GM18861 (cell line): ENCODE data around the gene TACC2.
"Not testable (repeated sequence)": the region's sequence is repeated elsewhere in the genome, so short reads cannot be mapped to it uniquely, and the experiment has no call there.

Experiments used
- ATAC-seq: cut with Tn5 transposase; IDR thresholded peaks from one replicate; pipeline ENCODE4 v1.9.1; 2021; ENCODE audit not compliant: unreplicated experiment

TACC2 gene

DNA sequence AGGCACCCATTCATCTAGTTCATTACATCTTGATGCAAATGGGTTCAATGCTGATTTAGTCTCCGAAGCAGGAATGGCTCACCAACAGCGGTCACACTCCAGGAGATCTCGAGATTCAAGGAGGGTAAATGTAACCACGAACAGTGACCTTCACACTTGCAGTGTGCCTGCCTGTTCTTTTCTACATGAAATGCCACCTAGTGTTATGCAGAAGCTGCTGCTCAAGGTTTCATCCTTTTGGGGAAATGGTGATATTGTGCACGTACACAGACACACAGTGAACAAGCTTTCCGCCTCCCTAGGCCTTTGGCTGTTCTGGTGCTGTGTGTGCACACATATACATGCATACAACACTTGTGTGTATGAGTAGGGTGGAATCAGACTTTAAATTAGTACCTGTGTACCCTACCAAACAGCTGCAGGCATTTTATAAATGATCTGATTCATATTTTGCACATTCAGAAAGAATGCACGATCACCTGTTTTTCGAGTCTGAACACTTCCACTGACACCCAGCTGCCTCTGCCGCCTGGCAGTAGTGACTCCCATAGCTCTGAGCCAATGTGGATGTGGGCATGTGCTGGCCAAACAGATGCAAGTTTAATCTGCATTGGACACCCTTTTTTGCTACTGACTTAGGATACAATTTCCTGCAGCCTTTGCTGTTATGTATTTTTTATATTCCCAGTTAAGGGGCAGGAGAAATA, 100.5 kb downstream of the TACC2 start:
- no peak for ATAC-seq

DNA sequence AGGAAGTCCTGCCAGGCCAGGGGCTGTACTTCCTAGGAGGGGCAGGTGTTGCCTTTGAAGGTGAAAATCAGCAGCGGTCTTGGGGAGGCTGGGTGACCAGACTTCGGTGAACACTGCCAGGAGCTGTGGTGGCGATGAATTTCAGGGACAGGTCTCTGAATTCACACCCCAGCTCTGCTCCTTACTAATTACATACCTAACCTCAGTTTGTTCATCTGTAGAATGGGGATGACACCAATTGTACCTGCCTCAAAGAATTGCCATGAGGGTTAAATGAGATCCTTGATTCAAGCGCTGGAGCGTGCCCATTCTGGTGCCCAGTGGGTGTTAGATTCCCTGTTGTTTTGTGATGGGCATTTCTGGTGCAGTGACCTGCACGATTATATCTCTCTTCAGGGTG, 102.8 kb downstream of the TACC2 start:
- ATAC-seq: no peak

DNA sequence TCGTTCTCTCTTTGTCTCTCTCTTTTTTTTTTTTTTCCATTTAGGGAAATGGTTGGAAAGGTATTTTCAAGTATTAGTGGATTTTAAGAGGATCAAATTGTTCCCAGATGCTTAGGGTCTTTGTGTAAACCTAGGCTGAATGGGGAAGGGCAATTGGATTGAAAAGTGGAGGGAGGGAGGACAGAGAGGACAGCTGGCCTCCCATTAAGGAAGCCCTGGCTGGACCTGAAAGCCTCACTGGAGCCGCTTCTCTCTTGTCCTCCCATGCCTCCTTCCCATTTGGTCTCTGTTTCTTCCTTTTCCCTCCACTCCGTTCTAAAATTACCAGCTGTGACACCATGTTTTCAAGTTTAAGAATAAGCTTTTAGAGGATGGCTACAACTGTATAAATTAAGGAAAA, 104.1 kb downstream of the TACC2 start:
- no peak for ATAC-seq

DNA sequence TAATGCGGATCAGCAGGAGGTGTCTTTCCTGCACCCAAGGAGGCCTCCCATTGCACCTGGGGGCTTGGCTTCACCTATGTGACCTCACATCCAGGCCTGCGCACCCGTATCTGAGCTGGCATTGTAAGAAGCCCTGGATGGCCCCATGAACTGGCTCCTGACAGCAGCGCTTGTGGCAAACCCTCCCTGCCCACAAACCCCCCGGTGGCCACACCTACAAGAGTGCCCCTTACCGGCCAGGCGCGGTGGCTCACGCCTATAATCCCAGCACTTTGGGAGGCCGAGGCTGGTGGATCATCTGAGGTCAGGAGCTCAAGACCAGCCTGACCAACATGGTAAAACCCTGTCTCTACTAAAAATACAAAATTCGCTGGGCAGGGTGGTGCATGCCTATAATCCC, 107.2 kb downstream of the TACC2 start:
- not testable (repeated sequence) for ATAC-seq

DNA sequence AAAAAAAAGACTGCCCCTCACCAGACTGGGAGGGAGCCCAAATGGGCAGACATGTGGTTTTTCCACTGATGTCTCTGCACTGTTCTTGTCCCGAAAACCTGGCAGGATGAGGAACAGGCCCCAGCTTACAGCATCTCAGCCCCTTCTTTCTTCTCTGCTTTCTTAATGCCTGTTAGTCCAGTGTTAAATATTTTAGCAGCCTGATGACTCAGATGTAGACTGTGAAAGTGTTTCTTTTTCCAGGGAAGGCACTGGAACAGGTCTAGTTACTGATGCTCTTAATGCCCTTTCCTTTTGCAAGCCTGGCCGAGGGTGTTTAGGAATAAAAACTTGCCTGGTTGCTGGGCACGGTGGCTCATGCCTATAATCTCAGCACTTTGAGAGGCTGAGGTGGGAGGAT, 107.7 kb downstream of the TACC2 start:
- no peak for ATAC-seq

DNA sequence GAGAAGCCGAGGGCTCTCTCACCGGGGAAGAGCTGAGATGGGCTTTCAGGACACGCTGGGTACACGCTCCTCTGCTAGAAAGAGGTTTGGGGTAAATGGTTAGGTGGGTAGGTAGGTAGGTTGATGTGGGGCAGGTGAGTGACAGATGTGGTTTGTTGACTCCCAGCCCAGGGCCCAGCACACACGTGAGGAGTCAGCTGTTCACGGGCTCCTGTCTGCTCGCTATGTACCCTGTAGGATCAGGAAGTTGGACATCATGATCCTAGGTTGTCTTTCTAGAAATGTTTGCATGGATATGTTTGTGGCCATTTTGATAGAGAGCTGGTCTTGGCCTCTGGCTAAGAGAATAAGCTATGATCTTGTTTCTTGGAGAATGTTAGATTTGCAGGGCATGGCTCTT, 109.0 kb downstream of the TACC2 start:
- no peak for ATAC-seq

DNA sequence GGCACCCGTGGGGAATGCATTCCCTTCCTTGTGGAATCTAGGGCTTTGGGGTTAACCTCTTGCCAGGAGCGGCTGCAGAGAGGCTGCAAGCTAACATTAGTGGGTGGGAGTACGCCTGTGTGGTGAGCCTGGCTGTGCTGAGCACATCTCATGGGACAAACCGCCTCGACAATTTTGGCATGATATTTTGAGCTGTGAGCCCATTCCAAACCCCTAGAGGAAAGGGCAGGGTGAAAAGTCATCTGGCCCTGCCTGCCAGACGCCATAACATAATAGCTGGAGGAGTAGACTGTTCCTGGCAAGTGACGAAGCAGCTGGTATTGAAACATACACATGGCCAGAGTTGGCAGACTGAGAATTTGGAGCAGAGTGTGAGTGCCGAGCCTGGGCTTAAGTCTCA, 110.0 kb downstream of the TACC2 start:
- ATAC-seq: no peak

DNA sequence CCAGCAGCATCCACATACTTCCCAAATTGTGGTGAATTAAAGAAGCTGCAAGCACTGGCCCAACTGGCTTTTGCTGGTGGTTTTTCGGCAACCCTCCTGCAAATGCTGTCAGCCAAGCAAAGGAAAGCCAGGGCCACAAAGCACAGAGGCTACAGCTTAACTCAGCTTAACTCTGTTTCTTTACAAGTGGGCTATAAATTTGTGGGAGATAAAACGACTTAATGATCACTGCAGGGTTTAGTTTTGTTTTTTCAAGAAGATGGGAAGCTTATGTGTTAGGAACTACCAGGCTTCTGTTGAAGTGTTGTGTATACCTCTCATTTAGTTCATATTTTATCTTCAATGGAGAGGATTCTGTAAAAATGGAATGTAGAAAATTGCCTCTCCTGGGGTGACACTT, 110.6 kb downstream of the TACC2 start:
- no peak for ATAC-seq

DNA sequence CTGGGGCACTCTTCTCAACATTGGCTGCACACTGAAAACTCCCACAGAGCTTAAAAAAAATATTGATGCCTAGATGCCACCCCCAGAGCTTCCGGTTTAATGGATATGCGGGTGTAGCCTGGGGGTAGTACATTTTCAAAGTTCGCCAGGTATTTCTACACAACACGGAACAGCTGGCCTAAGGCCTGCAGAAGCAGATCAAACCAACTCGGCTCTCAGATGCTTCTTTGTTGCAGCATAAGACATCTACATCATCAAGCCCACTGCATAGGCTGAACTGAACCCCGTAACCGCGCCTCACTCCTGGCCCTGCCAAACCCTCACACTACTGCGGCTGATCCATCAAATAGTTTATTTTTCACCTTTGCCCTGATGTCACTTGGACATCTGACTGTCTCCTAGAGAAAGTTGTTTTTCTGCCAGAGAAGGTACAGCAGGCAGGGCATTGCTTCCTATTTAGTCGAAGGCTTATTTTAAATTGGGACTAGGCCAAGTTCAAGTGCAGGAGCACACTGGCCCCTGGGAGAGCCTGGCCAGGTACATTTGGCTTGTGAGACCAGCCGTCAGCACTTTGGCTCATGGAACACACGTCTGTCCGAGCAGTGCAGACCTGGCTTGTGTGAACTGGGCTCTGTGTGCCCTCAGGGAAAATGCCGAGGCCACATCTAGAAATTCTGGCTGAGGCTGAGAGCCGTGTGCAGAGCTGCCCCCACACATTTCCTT, 113.3 kb downstream of the TACC2 start:
- ATAC-seq: no peak

DNA sequence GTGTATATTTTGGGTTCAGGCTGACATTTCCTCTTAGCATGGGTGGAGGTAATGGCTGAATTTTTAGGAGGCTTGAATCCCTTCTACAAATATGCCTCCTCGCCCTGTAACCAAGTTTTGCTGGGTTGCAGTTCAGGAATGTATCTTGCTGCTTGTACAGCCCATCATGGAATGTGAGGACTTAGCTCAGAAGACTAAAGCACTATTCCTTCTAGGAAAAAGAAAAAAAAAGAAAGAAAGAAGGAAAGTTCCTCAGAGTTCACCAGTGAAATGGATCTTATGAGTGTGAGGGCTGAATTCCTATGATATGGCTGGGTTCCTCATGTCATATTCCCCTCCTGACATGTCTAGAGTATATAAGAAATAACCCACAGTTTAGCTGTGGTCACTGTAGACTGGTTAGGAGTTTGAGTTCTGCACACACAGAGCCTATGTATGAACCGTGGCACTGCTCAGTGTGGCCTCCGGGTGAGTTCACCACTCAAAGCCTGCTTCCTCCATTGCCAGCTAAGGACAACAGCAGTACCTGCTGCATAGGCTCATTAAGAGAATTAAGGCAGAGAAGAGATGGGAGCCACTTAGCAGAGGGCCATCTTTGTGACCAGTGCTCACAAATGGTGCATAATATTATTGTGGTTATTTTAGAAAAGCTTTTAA, 114.0 kb downstream of the TACC2 start:
- ATAC-seq: no peak

DNA sequence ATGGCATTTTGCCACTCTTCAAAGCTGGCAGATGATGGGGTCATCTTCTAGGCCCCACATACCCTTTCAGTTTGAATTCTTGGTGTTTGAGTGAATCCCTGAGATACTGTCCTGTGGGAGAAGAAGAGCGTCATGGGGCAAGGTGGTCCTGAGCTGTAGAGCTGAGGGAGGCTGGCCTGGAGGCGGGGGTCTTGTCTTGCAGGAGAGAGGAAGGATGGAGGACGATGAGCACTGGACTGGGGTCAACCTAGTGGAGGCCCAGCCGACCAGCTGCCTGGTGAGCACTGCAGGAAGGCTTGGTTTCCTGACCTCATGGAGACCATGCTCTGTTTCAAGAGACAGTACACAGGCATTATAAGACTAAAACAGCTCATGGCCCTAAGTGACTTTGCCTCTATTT, 114.6 kb downstream of the TACC2 start:
- ATAC-seq: no peak

DNA sequence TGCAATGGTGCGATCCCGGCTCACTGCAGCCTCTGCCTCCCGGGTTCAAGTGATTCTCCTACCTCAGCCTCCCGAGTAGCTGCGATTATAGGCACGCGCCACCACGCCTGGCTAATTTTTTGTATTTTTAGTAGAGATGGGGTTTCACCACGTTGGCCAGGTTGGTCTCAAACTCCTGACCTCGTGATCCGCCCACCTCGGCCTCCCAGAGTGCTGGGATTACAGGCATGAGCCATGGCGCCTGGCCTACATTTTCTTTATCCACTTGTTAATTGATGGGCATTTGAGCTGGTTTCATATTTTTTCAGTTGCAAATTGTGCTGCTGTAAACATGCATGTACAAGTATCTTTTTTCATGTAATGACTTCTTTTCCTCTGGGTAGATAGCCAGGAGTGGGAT, 119.8 kb downstream of the TACC2 start:
- not testable (repeated sequence) for ATAC-seq

DNA sequence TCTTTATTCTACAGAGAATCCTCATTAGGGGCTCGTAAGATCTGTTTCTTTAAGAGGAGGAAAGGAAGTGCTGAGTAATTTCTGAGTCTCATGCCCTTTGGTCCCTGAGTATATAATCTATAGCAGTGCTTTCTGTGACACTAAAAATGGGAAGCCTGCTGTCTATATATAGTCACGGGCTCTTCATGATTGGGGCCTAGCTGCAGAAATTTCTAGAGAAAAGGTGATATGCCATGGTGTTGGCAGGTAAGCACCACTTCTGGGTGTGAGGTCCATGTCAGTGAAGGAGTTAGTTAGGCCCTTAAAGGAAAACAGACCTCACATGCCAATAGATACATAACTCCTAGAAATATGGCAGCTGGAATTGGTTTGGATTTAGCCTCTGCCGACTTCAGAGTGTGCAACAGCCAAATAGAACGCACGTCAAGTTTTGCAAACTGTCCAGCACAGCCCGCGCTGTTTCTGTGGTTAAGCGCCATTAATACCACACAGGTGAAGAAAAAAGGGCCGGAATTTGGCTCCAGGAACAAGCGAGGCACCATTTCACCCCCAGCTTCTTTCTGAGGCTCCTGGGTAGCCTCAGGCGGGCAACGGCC, 123.2 kb downstream of the TACC2 start:
- ATAC-seq: no peak

DNA sequence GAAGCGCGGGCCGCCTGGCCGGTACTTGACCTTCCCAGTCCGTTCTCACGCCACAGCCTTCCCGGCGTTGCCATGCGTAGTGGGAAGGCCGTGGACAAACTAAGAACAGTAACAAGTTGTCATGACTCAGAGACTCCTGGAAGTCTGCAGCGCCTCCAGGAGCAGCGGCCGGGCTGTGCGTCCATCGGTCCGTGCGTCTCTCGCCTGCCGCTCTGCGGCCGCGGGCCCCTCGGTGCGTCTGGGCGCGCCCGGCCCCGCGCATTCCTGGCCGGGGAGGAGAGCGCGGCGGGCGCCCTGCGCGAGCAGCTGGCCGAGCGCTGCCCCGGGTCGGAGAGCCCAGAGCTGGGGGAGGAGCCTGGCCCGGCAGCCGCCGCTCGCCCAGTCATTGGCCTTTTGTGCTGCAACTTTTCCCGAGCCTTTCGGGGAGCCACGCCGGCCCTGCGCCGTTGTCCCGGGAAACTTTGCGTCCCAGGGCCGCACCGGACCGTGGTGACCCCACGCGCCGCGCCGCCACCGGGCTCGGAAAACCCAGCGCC, 123.7 kb downstream of the TACC2 start:
- no peak for ATAC-seq

DNA sequence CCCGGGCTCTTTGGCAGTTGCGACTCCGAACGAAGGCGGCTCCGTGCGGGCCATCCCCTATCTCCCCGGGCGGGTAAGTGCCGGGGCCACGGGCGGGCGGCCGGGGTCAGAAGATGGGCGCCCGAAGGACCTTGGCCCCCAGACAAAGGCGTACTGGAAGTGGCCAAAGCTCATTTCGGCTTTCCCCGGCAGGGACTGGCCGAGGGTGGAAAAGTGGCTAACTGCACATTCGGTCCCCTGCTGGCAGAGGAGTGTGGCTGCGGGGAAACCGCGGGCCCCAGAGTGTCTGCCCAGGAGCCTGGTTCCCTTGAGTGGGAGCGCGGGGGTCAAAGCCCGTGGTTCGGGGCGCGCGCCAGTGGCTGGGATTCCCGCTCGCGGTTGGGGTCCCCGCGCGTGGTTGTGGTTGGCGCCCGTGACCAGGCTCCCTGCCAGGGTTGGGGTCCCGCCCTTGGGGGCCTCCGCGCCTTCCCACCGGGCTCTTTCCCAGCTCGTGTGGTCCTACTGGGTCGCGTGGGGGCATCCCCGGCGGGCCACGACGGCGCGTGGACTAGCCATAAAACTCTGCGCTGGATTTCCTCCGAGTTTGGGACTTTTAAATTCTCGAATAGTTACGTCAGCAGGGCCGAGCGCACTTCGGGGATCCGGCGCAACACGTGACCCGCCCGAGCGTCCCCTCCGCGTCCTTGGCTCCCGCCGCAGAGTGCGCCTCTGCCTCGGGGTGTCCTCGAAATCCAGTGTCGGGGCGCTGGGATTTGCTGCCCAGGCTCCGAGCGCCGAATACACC, 124.4 kb downstream of the TACC2 start:
- ATAC-seq: no peak

DNA sequence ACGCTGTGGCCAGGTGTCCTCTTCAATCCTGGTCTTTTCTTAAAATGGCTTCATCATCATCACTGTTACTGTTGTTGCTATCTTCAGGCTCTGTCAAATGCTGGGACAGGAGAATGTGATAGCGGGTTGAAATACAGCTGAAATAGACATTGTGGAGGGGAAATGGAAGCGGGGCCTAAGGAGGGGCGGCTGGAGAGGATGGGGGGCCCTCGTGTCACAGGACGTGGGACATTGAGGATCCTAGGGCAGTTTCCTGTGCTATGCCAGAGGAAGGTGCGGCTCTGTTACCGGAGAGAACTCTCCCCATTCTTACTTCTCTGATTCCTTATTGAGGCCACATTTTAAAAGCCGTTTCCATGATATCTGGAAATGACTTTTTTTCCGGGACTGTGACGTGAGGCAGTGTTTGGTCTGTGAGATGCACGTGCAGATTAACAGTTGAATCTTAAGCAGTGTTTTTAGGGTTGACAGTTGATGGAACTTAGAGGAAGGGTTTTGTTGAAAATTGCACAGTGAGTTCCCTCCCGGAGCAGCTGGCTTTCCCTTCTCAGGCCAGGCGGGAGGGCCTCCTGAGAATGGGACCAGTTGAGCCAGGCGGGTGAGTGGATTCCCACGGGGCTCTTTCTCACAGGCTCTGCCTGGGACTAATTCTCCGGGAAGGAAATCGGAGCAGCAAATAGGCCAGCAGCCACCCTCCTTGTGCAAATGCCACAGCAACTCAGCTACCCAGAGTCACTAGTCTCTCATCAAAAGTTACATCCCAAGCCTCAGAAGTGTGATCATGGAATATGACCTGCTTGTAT, 125.2 kb downstream of the TACC2 start:
- ATAC-seq: no peak

DNA sequence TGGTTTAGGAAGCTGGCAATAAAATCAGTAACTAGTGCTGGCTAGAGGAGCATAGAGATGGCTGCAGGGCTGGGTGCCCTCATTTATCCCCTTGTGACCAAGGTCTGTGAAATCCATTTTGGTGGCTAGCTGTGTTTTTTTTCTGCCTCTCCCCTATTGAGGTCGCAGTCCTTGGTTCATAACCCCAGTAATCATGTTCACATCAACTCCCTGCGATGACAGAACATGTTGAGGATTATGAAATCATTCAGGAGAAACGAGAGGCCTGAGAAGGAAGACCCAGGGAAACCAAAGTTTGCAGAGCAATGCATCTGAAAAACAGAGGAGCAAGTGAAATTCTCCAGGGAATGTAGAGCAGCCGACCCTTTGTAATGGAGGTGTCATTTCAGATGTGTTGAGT, 126.9 kb downstream of the TACC2 start:
- ATAC-seq: no peak

DNA sequence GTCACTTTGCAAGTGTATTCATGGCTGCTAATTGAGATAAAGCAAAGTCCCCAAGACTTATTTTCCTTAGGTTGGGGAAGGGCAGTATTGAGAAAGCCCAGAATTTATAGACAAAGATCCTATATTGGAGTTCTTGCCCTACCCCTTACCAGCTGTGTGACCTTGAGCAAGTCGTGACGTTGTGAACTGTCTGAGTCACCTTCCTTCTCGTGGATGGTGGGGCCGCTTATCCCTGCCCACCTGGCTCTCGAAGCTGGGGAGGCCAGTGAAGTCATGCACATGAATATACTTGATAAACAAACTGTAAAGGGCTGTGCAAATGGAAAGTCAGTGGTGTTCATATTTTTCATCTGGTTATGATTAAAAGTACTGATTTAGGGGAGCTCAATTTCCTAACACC, 127.4 kb downstream of the TACC2 start:
- no peak for ATAC-seq

DNA sequence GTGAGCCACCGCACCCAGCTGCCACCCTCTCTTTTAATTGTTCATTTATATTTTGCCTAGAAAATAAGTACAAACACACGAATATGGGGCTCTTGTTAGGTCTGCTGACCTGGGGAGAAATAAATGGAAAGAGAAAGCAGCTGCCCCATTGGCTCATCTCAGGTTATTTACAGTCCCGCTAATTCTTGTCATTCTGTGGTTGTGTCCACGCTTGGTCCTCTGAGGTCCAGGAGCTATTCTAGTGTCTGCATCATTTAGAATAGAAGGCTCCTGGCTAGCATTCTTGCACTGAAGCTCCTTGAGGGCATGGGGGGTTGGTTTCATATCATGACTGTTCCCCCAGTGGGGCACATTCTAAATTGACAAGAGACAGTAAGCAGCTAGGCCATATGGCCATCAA, 128.5 kb downstream of the TACC2 start:
- ATAC-seq: no peak
